CD4-positive, alpha-beta memory T cell (primary cell): Measurements from ENCODE around the gene CXXC5. TPM values are rescaled to one million over a fixed set of nuclear protein-coding genes. Genes with fewer than 3 reads are reported as not detected.

Experiments used
- CTCF ChIA-PET: fragments of 350-600 bp; sonication (Branson Sonifier 250); formaldehyde crosslinking; loops from one replicate; lab custom pipeline; 2021; ENCODE audit warnings: inconsistent platforms; ENCODE audit not compliant: partially characterized antibody; lab: Charles Lee
- POLR2A ChIA-PET: fragments of 350-600 bp; sonication (Branson Sonifier 250); formaldehyde crosslinking; loops from one replicate; lab custom pipeline; 2021; ENCODE audit not compliant: partially characterized antibody; lab: Charles Lee
- DNase-seq, 5 donors: peaks; one replicate each; pipeline versions ENCODE4 v3.0.0 to v3.0.0-alpha.2; 2020 to 2022; ENCODE audit warnings: mixed read lengths in 1 of 5
- H3K27ac ChIP-seq: one replicate; pipeline ENCODE4 v1.7.0; 2013; ENCODE audit warnings: low read depth, low read length
- H3K27me3 ChIP-seq: 2 replicates; pipeline ENCODE4 v1.7.0; 2013; ENCODE audit warnings: mild to moderate bottlenecking, low read length, moderate library complexity; ENCODE audit not compliant: insufficient read depth
- H3K36me3 ChIP-seq: 2 replicates; pipeline ENCODE4 v1.7.0; 2013; ENCODE audit warnings: mild to moderate bottlenecking, low read length, moderate library complexity; ENCODE audit not compliant: insufficient read depth
- H3K4me1 ChIP-seq: 2 replicates; pipeline ENCODE4 v1.7.0; 2013; ENCODE audit warnings: mild to moderate bottlenecking, low read length, moderate library complexity; ENCODE audit not compliant: insufficient read depth
- H3K4me3 ChIP-seq, 2 donors: one replicate each; pipeline ENCODE4 v1.7.0; 2013; ENCODE audit warnings: low read length in 2 of 2, mild to moderate bottlenecking in 1 of 2
- H3K9me3 ChIP-seq, 2 donors: one replicate each; pipeline ENCODE4 v1.7.0; 2013; ENCODE audit warnings: low read length in 2 of 2, control low read depth in 1 of 2; ENCODE audit not compliant: control insufficient read depth in 1 of 2
- H3K27ac Mint-ChIP-seq, 7 donors: one replicate each; pipeline ENCODE4 v1.8.0; 2020 to 2021; ENCODE audit warnings: mixed read lengths in 7 of 7, mild to moderate bottlenecking in 6 of 7, inconsistent platforms in 3 of 7, moderate library complexity in 3 of 7
- H3K27me3 Mint-ChIP-seq, 2 donors: one replicate each; pipeline ENCODE4 v1.8.0; 2020 to 2021; ENCODE audit warnings: mixed read lengths in 2 of 2
- H3K36me3 Mint-ChIP-seq, 2 donors: one replicate each; pipeline ENCODE4 v1.8.0; 2020 to 2021; ENCODE audit warnings: mixed read lengths in 2 of 2, inconsistent platforms in 1 of 2, mild to moderate bottlenecking in 1 of 2
- H3K4me1 Mint-ChIP-seq, 4 donors: one replicate each; pipeline ENCODE4 v1.8.0; 2020 to 2021; ENCODE audit warnings: mixed read lengths in 4 of 4, mild to moderate bottlenecking in 1 of 4
- H3K4me3 Mint-ChIP-seq, 8 donors: one replicate each; pipeline ENCODE4 v1.8.0; 2020 to 2021; ENCODE audit warnings: mixed read lengths in 8 of 8, mild to moderate bottlenecking in 7 of 8, moderate library complexity in 6 of 8, inconsistent platforms in 3 of 8
- H3K9me3 Mint-ChIP-seq, 8 donors: one replicate each; pipeline ENCODE4 v1.8.0; 2020 to 2021; ENCODE audit warnings: mixed read lengths in 8 of 8, mild to moderate bottlenecking in 5 of 8, inconsistent platforms in 3 of 8, moderate library complexity in 1 of 8
- intact Hi-C: fragments of 100-400 bp; cut with micrococcal nuclease; formaldehyde crosslinking; loops from one replicate; pipeline ENCODE4 v1.15.1; 2023
- polyA plus RNA-seq, 2 donors: library from polyadenylated mRNA; unstranded; fragments of 300-500 nt; fragmentation: Illumina TruSeq; gene quantifications; one replicate each; pipeline ENCODE4 v1.2.3, GENCODE V29; 2021
- total RNA-seq, 2 experiments: library from RNA; stranded (reverse); gene quantifications; one replicate each; pipeline ENCODE4 v1.2.3, GENCODE V29; 2021

Gene CXXC5
- total and polyA plus RNA-seq, 4 experiments from 2014 or later, result 1.6 to 5.5 (median 3.1) TPM

GRCh38 chr5:139660923-139661814, 13.0 kb downstream of the CXXC5 start:
- Histone ChIP-seq H3K9me3 (no peaks in the 10 kb centered on the region), H3K4me3 (no peak overlapping the region), H3K27me3 (no peaks in the 10 kb centered on the region), H3K4me1 (peaks cover 4% of the 10 kb centered on the region), H3K36me3 (no peaks in the 10 kb centered on the region), H3K27ac (no peak overlapping the region)
- ChIA-PET POLR2A (interaction anchor here (1.6 kb wide), 1 partner anchor 16 kb away, joined by 3 read pairs; no protein-coding TSS in a partner anchor), CTCF (interaction anchor here (0.9 to 1.1 kb wide), 2 partner anchors 29 to 114 kb away, joined by 3 read pairs; no protein-coding TSS in a partner anchor)
- no peak for DNase-seq
- peaks cover 3% of the 10 kb centered on the region in 2 donors for H3K27me3 Mint-ChIP-seq
- no peaks in the 10 kb centered on the region for H3K9me3 Mint-ChIP-seq
- H3K36me3 Mint-ChIP-seq, result no peaks in the 10 kb centered on the region
- intact Hi-C loops, result no loop called here
- H3K27ac Mint-ChIP-seq, result peak overlapping the region in 1 of 7 donors; percentile 38
- H3K4me3 Mint-ChIP-seq, result no peak overlapping the region
- peaks cover 0 to 8% (median under 1%) of the 10 kb centered on the region in 4 donors for H3K4me1 Mint-ChIP-seq

DNA sequence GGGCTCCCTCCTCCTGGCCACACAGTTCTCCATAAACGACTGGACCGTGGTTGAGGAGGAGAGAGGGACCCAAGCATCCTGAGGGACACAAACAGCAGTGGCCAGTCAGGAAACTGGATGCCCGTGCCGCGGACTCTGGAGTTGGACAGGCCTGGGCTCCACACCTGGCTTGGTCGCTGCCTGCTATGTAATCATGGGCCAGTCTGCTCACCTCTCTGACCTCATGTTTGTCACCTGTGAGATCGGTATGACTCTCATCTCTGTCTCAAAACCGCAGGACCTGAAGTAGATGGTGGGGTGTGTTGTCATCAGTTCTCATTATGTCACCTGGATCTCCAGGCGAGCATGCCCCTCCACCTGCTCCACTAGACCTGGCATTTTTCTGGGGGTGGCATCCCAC, 14.5 kb downstream of the CXXC5 start:
- no peaks in the 10 kb centered on the region for H3K27me3 ChIP-seq
- Mint-ChIP-seq H3K27me3 (no peaks in the 10 kb centered on the region), H3K4me1 (peaks cover 7 to 22% (median 13%) of the 10 kb centered on the region in 4 donors), H3K4me3 (no peak overlapping the region), H3K9me3 (no peaks in the 10 kb centered on the region), H3K27ac (no peak overlapping the region), H3K36me3 (no peaks in the 10 kb centered on the region)
- peaks cover 18% of the 10 kb centered on the region for H3K4me1 ChIP-seq
- CTCF ChIA-PET, result no interaction called here
- H3K36me3 ChIP-seq, result no peaks in the 10 kb centered on the region
- POLR2A ChIA-PET, result no interaction called here
- intact Hi-C loops, result no loop called here
- H3K27ac ChIP-seq, result no peak overlapping the region
- no peak for DNase-seq
- H3K4me3 ChIP-seq, result no peak overlapping the region
- H3K9me3 ChIP-seq, result no peaks in the 10 kb centered on the region

- ChIA-PET CTCF (no interaction called here), POLR2A (no interaction called here)
- Histone ChIP-seq H3K36me3 (no peaks in the 10 kb centered on the region), H3K4me3 (no peak overlapping the region), H3K9me3 (no peaks in the 10 kb centered on the region), H3K4me1 (peaks cover 23% of the 10 kb centered on the region), H3K27ac (no peak overlapping the region), H3K27me3 (no peaks in the 10 kb centered on the region)
- no peak for DNase-seq
- Mint-ChIP-seq H3K27ac (peak overlapping the region in 1 of 7 donors; percentile 3), H3K9me3 (no peaks in the 10 kb centered on the region), H3K4me1 (peaks cover 9 to 31% (median 17%) of the 10 kb centered on the region in 4 donors), H3K36me3 (no peaks in the 10 kb centered on the region), H3K4me3 (peak overlapping the region in 1 of 8 donors; percentile 53), H3K27me3 (no peaks in the 10 kb centered on the region)
- intact Hi-C loops, result no loop called here
Measured at GRCh38 chr5:139663207-139664085, 15.3 kb downstream of the CXXC5 start.

DNA sequence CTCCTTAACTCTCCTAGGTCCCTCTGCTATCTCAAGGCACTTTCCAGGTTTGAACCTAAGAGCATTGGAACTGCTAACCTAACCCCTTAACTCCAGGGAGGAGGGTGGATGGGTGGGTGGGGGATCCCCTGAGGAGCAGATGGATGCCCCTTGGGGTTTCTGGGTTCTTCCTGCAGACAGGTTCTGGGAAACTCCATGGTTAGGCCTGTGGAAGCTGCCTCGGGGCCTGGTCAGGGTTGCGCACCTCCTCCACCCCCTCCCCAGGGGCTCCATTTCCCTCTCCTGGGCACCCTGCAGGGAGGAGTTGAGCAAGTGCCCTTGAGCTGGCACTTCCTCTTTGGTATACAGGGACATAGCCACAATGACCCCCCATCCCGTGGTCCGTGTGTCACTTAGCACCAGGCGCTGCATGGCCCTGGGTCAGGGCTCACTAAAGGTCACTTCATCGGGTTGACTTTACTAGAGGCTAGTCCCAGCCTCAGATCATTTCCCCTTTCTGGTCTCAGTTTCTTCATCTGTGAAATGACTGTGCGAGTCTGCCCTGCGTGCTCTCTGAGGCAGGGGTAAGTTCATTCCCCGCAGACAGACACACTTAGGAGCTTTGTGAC, 16.0 kb downstream of the CXXC5 start:
- no peaks in the 10 kb centered on the region for H3K9me3 Mint-ChIP-seq
- H3K4me1 Mint-ChIP-seq, result peaks cover 11 to 37% (median 20%) of the 10 kb centered on the region in 4 donors
- no peak overlapping the region for H3K4me3 Mint-ChIP-seq
- peaks cover 31% of the 10 kb centered on the region for H3K4me1 ChIP-seq
- H3K27me3 Mint-ChIP-seq, result no peaks in the 10 kb centered on the region
- DNase-seq, result no peak
- no peak overlapping the region for H3K4me3 ChIP-seq
- H3K36me3 Mint-ChIP-seq, result no peaks in the 10 kb centered on the region
- no peaks in the 10 kb centered on the region for H3K9me3 ChIP-seq
- H3K36me3 ChIP-seq, result no peaks in the 10 kb centered on the region
- H3K27ac ChIP-seq, result no peak overlapping the region
- CTCF ChIA-PET, result interaction anchor here (4.4 kb wide), 1 partner anchor 31 kb away, joined by 16 read pairs; no protein-coding TSS in a partner anchor
- no peak overlapping the region for H3K27ac Mint-ChIP-seq
- intact Hi-C loops, result no loop called here
- POLR2A ChIA-PET, result no interaction called here
- no peaks in the 10 kb centered on the region for H3K27me3 ChIP-seq

GRCh38 chr5:139664727-139665351, 16.7 kb downstream of the CXXC5 start:
- Mint-ChIP-seq H3K27ac (no peak overlapping the region), H3K9me3 (no peaks in the 10 kb centered on the region), H3K4me3 (no peak overlapping the region), H3K36me3 (no peaks in the 10 kb centered on the region), H3K4me1 (peaks cover 14 to 44% (median 25%) of the 10 kb centered on the region in 4 donors), H3K27me3 (no peaks in the 10 kb centered on the region)
- no peaks in the 10 kb centered on the region for H3K9me3 ChIP-seq
- no peak overlapping the region for H3K27ac ChIP-seq
- ChIA-PET CTCF (interaction anchor here (4.4 kb wide), 1 partner anchor 32 kb away, joined by 16 read pairs; no protein-coding TSS in a partner anchor), POLR2A (no interaction called here)
- no peaks in the 10 kb centered on the region for H3K27me3 ChIP-seq
- peaks cover 37% of the 10 kb centered on the region for H3K4me1 ChIP-seq
- no peaks in the 10 kb centered on the region for H3K36me3 ChIP-seq
- H3K4me3 ChIP-seq, result no peak overlapping the region
- intact Hi-C loops, result no loop called here
- DNase-seq, result no peak

GRCh38 chr5:139665626-139666025, 17.5 kb downstream of the CXXC5 start:
- H3K9me3 Mint-ChIP-seq, result no peaks in the 10 kb centered on the region
- POLR2A ChIA-PET, result no interaction called here
- no peaks in the 10 kb centered on the region for H3K27me3 ChIP-seq
- DNase-seq, result no peak
- peaks cover 43% of the 10 kb centered on the region for H3K4me1 ChIP-seq
- H3K36me3 Mint-ChIP-seq, result no peaks in the 10 kb centered on the region
- H3K4me3 ChIP-seq, result no peak overlapping the region
- H3K4me3 Mint-ChIP-seq, result no peak overlapping the region
- CTCF ChIA-PET, result interaction anchor here (4.4 kb wide), 1 partner anchor 33 kb away, joined by 16 read pairs; no protein-coding TSS in a partner anchor
- no peaks in the 10 kb centered on the region for H3K36me3 ChIP-seq
- no peaks in the 10 kb centered on the region for H3K27me3 Mint-ChIP-seq
- intact Hi-C loops, result no loop called here
- H3K9me3 ChIP-seq, result no peaks in the 10 kb centered on the region
- H3K27ac Mint-ChIP-seq, result no peak overlapping the region
- no peak overlapping the region for H3K27ac ChIP-seq
- H3K4me1 Mint-ChIP-seq, result peaks cover 14 to 50% (median 30%) of the 10 kb centered on the region in 4 donors
